Panc1 (cell line): Measurements from ENCODE around the gene TMEM40. TPM values are rescaled to one million over a fixed set of nuclear protein-coding genes. Genes with fewer than 3 reads are reported as not detected.

Experiments
- ATAC-seq: fragments of 200-7000 bp; cut with Tn5 transposase; 2 replicates; pipeline ENCODE4 v1.9.1; 2020; ENCODE audit warnings: mild to moderate bottlenecking, moderate library complexity
- BruUV-seq: library from RNA; stranded (reverse); fragments of 400-500 nt; replicated peaks from 2 replicates; lab custom pipeline; 2021; lab: Mats Ljungman, UMichigan
- CTCF ChIA-PET: fragments of 300-600 bp; sonication (Branson Sonifier 250); formaldehyde crosslinking; loops from one replicate; lab custom pipeline; 2022; ENCODE audit warnings: antibody characterized with exemption; lab: Charles Lee
- POLR2A ChIA-PET: fragments of 300-600 bp; sonication (Branson Sonifier 250); formaldehyde crosslinking; loops from one replicate; lab custom pipeline; 2022; ENCODE audit warnings: antibody characterized with exemption; lab: Charles Lee
- DNase-seq: peaks from one replicate; pipeline ENCODE4 v3.0.0-alpha.2; 2010; ENCODE audit warnings: low read depth, low spot score
- H3K27ac ChIP-seq: 2 replicates; pipeline ENCODE4 v1.5.1; 2011; ENCODE audit warnings: mild to moderate bottlenecking, low read length, inconsistent platforms
- H3K27me3 ChIP-seq: fragments of 200-500 bp; sonication (Bioruptor generic); 2 replicates; pipeline ENCODE4 v1.6.0; 2014; ENCODE audit warnings: low read length, inconsistent platforms; ENCODE audit not compliant: control insufficient read depth, insufficient read depth
- H3K36me3 ChIP-seq: fragments of 200-500 bp; sonication (Bioruptor generic); 2 replicates; pipeline ENCODE4 v1.5.1; 2014; ENCODE audit warnings: inconsistent platforms, mild to moderate bottlenecking, low read length, moderate library complexity; ENCODE audit not compliant: control insufficient read depth, insufficient read depth
- H3K4me1 ChIP-seq: 2 replicates; pipeline ENCODE4 v1.5.1; 2011; ENCODE audit warnings: inconsistent platforms, mild to moderate bottlenecking, low read length, moderate library complexity; ENCODE audit not compliant: control insufficient read depth, insufficient read depth
- H3K4me3 ChIP-seq, 2 experiments: 2 replicates each; pipeline ENCODE4 v1.5.1; 2011 to 2012; ENCODE audit warnings: low read depth in 2 of 2, low read length in 2 of 2, mild to moderate bottlenecking in 2 of 2, inconsistent platforms in 1 of 2, moderate library complexity in 1 of 2
- H3K9me3 ChIP-seq: fragments of 200-500 bp; sonication (Bioruptor generic); 2 replicates; pipeline ENCODE4 v1.5.1; 2014; ENCODE audit warnings: low read depth, mild to moderate bottlenecking, inconsistent platforms, low read length, moderate library complexity; ENCODE audit not compliant: control insufficient read depth, insufficient read depth
- POLR2AphosphoS5 ChIP-seq: IDR thresholded peaks from 2 replicates; pipeline ENCODE4 v1.6.1; 2012; ENCODE audit warnings: mild to moderate bottlenecking, low read depth, low read length, moderate library complexity
- SIN3A ChIP-seq: IDR thresholded peaks from 2 replicates; pipeline ENCODE4 v1.6.1; 2012; ENCODE audit warnings: low read depth, mild to moderate bottlenecking, low read length, moderate library complexity, borderline replicate concordance; ENCODE audit not compliant: insufficient read depth
- TCF7L2 ChIP-seq: IDR thresholded peaks from 2 replicates; pipeline ENCODE4 v1.6.1; 2011; ENCODE audit warnings: mild to moderate bottlenecking, low read depth, low read length, inconsistent platforms
- in situ Hi-C: cut with HindIII; loops from 2 replicates; pipeline ENCODE4 v1.10.0; 2016; ENCODE audit warnings: low sequenced_read_pairs, low pct_unique_long_range_greater_than_20kb
- intact Hi-C: fragments of 100-400 bp; cut with micrococcal nuclease; formaldehyde crosslinking; loops from one replicate; pipeline ENCODE4 v1.10.0; 2022; ENCODE audit not compliant: unreplicated experiment
- total RNA-seq: library from RNA; stranded (reverse); gene quantifications from one replicate; pipeline ENCODE4 v1.2.1, GENCODE V29; 2021; ENCODE audit not compliant: unreplicated experiment
- TF ChIP-seq, protein P1 (sequence below), 2 experiments: IDR thresholded peaks; 2 replicates each; pipeline ENCODE4 v1.6.1; 2011 to 2012; ENCODE audit warnings: low read depth in 2 of 2, control low read depth in 1 of 2, low read length in 1 of 2, mild to moderate bottlenecking in 1 of 2, moderate library complexity in 1 of 2; ENCODE audit not compliant: insufficient read depth in 1 of 2
- TF ChIP-seq, protein P2 (sequence below): fragments of 450-650 bp; IDR thresholded peaks from 2 replicates; pipeline ENCODE4 v1.5.1; 2017; ENCODE audit warnings: mild to moderate bottlenecking

TMEM40 gene
- total RNA-seq, 1 experiment from 2014 or later, result 1.3 TPM

DNA sequence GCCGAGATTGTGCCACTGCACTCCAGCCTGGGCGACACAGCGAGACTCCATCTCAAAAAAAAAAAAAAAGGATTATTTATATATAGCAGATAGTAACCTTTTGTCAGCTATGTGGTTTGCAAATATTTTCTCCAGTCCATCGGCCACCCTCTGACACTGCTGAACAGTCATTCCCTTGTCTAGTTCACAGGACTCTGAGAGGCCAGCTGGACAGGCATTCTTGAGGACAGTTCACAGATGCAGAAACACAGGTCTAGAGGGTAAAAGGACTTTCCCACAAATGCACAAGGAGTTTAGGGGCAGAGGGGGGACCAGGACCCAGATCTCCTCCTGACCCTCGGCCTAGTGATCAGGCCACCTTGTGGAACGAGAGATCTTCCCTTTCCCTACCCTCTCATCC, 7.5 kb upstream of the TMEM40 start:
- DNase-seq (no peak), ATAC-seq (no peak)
- Histone ChIP-seq H3K4me3 (no peak overlapping the region), H3K27me3 (no peaks in the 10 kb centered on the region), H3K9me3 (no peaks in the 10 kb centered on the region), H3K4me1 (peaks cover 7% of the 10 kb centered on the region), H3K36me3 (no peaks in the 10 kb centered on the region), H3K27ac (no peak overlapping the region)
- TF ChIP-seq POLR2AphosphoS5 (no peak), SIN3A (no peak), TCF7L2 (no peak)
- TF ChIP-seq, protein P1, sequence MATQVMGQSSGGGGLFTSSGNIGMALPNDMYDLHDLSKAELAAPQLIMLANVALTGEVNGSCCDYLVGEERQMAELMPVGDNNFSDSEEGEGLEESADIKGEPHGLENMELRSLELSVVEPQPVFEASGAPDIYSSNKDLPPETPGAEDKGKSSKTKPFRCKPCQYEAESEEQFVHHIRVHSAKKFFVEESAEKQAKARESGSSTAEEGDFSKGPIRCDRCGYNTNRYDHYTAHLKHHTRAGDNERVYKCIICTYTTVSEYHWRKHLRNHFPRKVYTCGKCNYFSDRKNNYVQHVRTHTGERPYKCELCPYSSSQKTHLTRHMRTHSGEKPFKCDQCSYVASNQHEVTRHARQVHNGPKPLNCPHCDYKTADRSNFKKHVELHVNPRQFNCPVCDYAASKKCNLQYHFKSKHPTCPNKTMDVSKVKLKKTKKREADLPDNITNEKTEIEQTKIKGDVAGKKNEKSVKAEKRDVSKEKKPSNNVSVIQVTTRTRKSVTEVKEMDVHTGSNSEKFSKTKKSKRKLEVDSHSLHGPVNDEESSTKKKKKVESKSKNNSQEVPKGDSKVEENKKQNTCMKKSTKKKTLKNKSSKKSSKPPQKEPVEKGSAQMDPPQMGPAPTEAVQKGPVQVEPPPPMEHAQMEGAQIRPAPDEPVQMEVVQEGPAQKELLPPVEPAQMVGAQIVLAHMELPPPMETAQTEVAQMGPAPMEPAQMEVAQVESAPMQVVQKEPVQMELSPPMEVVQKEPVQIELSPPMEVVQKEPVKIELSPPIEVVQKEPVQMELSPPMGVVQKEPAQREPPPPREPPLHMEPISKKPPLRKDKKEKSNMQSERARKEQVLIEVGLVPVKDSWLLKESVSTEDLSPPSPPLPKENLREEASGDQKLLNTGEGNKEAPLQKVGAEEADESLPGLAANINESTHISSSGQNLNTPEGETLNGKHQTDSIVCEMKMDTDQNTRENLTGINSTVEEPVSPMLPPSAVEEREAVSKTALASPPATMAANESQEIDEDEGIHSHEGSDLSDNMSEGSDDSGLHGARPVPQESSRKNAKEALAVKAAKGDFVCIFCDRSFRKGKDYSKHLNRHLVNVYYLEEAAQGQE (IDR thresholded peaks at IDR 0.05; ENCODE audit: insufficient read depth in 1 of 2, low read depth in 2 of 2, low read length in 1 of 2), result no peak
- TF ChIP-seq, protein P2, sequence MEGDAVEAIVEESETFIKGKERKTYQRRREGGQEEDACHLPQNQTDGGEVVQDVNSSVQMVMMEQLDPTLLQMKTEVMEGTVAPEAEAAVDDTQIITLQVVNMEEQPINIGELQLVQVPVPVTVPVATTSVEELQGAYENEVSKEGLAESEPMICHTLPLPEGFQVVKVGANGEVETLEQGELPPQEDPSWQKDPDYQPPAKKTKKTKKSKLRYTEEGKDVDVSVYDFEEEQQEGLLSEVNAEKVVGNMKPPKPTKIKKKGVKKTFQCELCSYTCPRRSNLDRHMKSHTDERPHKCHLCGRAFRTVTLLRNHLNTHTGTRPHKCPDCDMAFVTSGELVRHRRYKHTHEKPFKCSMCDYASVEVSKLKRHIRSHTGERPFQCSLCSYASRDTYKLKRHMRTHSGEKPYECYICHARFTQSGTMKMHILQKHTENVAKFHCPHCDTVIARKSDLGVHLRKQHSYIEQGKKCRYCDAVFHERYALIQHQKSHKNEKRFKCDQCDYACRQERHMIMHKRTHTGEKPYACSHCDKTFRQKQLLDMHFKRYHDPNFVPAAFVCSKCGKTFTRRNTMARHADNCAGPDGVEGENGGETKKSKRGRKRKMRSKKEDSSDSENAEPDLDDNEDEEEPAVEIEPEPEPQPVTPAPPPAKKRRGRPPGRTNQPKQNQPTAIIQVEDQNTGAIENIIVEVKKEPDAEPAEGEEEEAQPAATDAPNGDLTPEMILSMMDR, result no peak
- BruUV-seq, result no TSS peak
- ChIA-PET POLR2A (no interaction called here), CTCF (interaction anchor here (0.7 kb wide), 1 partner anchor 19 kb away, joined by 5 read pairs; no protein-coding TSS in a partner anchor)
- in situ Hi-C loops, result no loop called here
- intact Hi-C loops, result no loop called here

DNA sequence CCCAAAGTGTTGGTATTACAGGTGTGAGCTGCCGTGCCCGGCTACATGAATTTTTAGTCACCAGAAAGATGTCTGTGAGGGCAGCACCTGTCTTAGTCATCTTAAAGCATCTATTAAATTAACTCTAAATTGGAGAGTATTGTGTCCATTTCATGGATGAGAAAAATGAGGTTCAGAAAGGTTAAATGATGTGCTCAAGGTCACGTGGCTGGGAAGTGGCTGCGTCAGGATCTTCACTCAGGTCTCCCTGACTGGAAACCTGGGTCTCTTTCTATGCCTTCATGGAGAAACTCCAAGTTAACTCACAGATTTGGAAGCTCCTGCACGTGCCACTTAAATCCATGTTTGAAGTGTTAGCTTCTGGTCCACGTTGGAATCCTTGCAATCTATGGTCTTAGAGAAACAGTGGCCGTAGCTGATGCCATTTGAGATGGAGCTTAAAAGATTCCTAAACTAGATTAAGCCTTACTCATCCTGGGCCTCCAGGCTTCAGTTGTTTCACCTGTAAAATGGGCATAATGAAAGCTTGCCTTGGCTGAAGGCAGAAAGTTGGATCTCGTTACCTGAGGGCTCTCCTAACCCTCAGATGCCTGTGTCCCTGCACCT, 5.2 kb upstream of the TMEM40 start:
- Histone ChIP-seq H3K4me1 (peaks cover 10% of the 10 kb centered on the region), H3K27ac (no peak overlapping the region; the same call in 1 of the 2 replicates), H3K36me3 (no peaks in the 10 kb centered on the region), H3K4me3 (no peak overlapping the region), H3K27me3 (no peaks in the 10 kb centered on the region), H3K9me3 (no peaks in the 10 kb centered on the region)
- ATAC-seq (no peak), DNase-seq (no peak)
- in situ Hi-C loops (no loop called here), intact Hi-C loops (no loop called here)
- TF ChIP-seq SIN3A (no peak), TCF7L2 (no peak)
- TF ChIP-seq, protein P1 (IDR thresholded peaks at IDR 0.05; ENCODE audit: insufficient read depth in 1 of 2, low read depth in 2 of 2, low read length in 1 of 2), result no peak
- TF ChIP-seq, protein P2, result no peak
- BruUV-seq, result no TSS peak
- ChIA-PET CTCF (no interaction called here), POLR2A (no interaction called here)
